CD4-positive, alpha-beta T cell treated with Interleukin-12 subunit alpha and Interleukin-12 subunit beta, for 1 hour (primary cell): ENCODE results near the gene SERINC2.

Experiments used
- DNase-seq: peaks from one replicate; pipeline ENCODE4 v3.0.0-alpha.2; 2020

The SERINC2 gene

GRCh38 chr1:31412732-31413404 lies at the start of gene SERINC2:
TSS of gene SERINC2 (plus strand) at chr1:31413213. CDS start at chr1:31413266, 53 bp downstream.
- DNase-seq: peak; percentile 26

DNA sequence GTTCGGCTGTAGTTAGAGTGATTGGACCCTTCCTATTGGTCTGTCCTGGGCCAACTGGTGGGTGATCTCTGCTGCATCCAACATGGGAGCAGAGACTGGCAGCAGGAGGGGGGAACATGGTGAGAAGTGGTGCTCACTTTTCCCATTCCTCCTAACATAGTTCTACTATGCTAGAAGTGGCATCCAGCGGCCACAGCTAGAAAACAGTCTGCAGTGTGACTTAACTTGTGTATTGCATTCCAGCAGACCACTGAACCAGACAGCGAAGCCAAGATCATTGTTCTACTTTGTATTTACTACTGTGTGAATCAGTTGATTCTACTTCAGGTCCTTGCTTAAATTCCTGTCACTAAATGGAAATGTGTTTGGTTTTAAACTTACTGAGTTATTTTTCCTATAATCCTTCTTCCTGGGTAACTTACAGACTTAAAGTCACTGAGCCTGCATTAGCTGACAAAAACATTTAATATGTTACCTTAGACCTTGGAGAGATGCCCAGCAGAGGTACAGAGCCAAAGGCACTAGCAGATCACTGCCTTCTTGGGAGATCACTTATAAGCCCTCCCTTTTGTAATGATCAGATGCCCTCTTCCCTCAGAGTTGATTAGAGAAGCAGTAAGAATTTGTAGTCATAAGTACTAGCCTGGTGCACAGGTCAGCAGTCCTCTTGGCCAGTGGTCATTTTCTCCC lies 48.3 kb upstream of the SERINC2 start:
- no peak for DNase-seq

GRCh38 chr1:31366796-31367195 lies 46.2 kb upstream of the SERINC2 start:
- DNase-seq: no peak

DNA sequence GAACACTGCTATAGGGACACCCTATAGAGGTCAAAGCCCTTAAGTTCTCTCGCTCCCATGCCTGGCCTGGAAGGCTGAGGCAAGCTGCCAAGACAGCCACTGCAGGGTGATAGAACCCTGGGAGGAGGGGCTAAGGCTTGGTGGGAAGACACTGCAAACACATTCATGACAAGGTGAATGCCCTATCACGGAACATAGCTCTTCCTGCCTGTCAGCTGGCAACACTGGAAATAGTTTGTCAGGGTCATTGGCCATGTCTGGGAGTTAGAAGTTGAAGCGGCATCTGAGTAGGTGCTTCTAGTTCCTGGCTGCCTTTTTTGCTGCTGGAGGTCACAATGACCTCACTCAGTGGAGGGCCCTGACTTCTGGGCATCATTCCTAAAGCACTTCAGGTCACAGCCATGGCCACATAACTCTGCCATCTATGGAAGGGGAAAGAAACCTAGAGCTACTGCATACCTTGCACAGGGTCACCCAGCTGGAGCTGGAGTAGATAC lies 44.4 kb upstream of the SERINC2 start:
- no peak for DNase-seq

GRCh38 chr1:31370021-31370420 lies 43.0 kb upstream of the SERINC2 start:
- no peak for DNase-seq

DNA sequence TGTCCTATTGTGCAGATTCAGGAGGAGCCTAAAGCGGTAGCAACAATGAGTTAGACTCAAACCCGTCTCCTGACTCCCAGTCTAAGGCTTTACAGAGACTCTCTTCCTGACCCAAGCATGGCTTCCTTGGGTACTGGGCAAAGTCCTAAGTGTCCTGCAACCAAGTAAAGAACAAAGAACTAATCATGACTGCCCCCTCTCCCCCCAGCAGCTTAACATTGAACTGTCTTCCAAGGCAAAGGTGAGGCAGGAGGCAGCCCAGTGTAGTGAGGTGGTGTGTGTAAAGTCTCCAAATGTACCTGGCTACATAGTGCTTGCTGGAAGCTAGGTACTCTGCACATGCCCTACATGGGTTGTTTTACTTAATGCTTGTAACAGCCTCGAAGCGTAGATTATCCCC lies 42.4 kb upstream of the SERINC2 start:
- no peak for DNase-seq

- DNase-seq: no peak
Observed at GRCh38 chr1:31371121-31371959, 41.7 kb upstream of the SERINC2 start.

- DNase-seq: no peak
Observed at GRCh38 chr1:31372051-31372450, 41.0 kb upstream of the SERINC2 start.

DNA sequence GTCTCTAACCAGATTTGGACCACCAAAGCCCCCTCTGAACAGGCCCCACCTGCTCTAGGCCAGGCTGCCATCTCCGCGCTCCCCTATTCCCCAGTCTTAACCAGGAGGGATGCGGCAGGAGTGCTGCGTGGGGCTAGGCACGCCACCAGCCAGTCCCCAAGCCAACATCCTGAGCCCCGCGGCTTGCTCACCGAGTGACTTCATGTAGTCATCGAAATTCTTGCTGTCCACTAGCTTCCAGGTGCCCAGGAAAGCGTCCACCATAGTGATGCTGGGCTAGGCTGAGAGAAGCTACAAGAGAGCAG lies 40.3 kb upstream of the SERINC2 start:
- no peak for DNase-seq

DNA sequence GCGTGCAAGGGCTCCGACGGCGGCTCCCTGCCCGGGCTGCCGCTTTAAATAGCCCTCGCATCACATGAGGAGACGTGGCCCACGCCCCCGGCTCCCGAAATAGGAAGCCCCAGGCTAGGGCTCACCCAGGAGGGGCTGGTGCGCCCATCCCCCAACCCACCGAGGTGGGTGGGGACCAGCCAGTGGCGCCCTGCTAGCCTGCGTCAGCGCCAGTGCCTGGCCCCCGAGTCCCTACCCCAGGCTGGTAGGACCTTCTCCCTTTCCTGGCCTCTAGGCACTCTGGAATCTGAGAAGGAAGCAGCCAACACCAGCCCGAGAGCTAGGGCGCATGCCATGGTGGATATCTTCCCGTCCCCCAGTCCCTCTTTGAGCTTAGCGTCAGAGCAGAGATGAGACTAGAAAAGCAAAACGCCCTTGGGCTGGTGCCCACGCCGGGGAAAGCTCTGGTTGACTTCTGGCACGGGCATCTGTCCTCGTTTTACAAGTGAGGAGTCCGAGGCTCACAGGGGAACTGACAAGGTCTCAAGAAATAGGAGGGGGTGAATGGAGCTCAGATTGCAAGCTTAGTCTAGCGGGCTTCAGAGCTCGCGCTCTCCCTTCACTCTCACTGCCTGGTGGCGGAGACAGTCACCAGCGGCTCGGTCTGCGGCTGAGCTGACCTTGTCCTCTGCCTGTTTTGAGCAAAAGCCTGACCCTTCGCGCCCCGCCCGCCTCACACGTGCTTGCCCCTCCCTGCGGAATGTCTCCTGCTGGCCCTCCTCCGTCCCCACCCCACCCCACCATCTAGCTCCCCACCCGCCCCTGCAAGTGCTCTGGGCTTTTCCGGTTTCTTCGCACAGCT lies 39.7 kb upstream of the SERINC2 start, which contains the start of gene FABP3:
Gene FABP3, minus strand, starts transcription at position 21 of the 841 bp plus-strand sequence. CDS start 62 bp downstream, outside the sequence.
- peak; percentile 2 for DNase-seq

- no peak for DNase-seq
Observed at GRCh38 chr1:31373897-31374486, 39.0 kb upstream of the SERINC2 start.

- DNase-seq: no peak
Observed at GRCh38 chr1:31374511-31375196, 38.4 kb upstream of the SERINC2 start.

- no peak for DNase-seq
Observed at GRCh38 chr1:31376375-31377134, 36.5 kb upstream of the SERINC2 start.

DNA sequence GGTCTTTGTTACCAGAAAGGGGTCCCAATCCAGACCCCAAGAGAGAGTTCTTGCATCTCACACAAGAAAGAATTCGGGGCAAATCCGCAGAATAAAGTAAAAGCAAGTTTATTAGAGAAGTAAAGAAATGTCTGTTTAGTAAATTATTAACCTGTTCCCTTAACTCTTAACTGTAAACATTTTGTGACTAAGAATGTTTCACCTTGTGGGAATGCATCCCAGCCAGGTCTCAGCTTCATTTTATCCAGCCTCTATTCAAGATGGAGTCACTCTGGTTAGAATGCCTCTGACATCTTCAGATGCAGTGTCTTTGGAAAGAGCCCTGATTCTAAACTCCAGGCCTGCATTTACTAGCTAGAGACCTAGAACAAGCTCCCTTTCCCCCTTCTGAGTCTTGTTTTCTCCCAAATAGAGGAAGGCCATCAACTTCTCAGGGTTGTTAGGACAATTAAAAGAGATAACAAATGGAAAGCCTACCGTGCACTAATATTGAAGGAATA lies 35.6 kb upstream of the SERINC2 start:
- DNase-seq: no peak

GRCh38 chr1:31378001-31378400 lies 35.0 kb upstream of the SERINC2 start:
- DNase-seq: no peak

- DNase-seq: no peak
Observed at GRCh38 chr1:31380181-31380580, 32.8 kb upstream of the SERINC2 start.

DNA sequence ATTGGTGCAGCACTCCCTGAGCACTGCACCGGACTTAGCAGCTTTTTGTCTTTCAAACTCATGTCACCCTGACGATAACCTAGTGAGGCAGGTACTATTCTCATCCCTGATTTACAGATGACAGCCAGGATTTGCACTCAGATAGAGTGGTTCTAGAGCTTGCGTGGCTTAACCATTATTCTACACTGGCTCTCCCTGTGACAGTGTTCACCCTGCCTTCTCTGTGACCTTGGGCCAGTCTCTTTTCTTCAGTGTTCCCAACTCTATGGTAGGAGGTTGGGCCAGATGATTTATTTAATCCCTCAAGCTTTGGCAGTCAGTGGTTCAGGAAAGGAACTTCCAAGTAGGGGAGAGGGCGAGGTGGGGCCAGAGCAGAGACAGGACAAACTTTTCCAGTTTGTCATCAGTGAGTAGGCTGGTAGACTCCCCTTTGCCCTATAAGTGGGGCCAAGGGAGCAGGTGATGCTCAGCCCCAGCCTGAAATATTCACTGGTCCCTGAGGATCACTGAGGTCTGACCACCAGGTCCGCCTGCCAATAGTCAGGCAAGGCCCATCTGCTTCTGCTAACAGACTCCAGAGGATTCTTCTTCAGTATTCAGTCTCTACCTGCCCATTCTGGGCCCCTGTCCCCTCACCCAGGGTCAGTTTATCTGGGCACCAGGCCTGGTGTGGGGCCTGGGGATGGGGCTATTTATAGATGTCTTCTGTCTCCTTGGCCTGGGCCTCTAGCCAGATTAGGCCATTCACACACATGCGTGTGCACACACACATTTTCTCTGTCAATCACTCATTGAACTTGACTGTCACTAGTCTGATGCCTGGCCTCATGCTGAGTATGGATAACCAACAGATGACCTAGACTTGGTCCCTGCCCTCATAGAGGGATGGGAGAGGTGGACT lies 31.4 kb upstream of the SERINC2 start:
- no peak for DNase-seq

DNA sequence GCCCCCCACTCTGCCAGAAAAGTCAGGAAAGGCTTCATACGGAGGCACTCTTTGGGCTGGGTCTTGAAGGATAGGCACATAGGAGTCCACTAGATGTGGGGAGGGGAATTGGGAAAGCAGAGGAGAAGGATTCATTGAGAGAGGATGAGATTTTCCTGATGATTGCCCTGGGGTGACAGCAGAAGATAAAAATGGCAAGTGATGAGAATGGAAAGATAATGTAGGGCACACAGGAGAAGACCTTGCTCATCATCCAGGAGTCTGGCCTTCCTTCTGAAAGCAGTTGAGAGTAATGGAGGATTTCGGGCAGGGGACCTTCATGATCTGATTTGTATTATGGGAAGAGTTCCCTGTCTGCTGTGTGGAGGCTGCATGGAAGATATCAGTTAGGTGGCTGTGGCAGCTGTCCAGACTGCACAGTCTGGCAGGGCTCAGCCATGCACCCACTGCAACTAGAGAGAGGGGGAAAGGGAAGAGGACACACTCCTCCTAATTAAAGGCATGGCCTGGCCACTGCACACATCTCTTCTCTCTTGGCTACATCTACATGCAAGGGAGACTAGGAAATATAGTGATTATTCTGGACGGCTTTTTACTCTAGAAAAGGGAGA lies 30.5 kb upstream of the SERINC2 start:
- no peak for DNase-seq

GRCh38 chr1:31383967-31384366 lies 29.0 kb upstream of the SERINC2 start:
- DNase-seq: no peak
